Omental fat pad (tissue), 4 donors: Measurements from ENCODE around the gene TNFAIP8L2. TPM values are rescaled to one million over a fixed set of nuclear protein-coding genes. Genes with fewer than 3 reads are reported as not detected.
A peak's percentile ranks its signal among the peaks of the same experiment; 100 is the strongest.

Experiments used
- ATAC-seq: fragments of 150-250 bp; one replicate; pipeline ENCODE4 v1.9.1; 2016; ENCODE audit warnings: mild to moderate bottlenecking, moderate library complexity; ENCODE audit not compliant: low FRiP score
- DNase-seq: peaks from one replicate; pipeline ENCODE4 v3.0.0-alpha.2; 2019; ENCODE audit warnings: low spot score
- CTCF ChIP-seq, 3 donors: fragments of 450-650 bp; IDR thresholded peaks; one replicate each; pipeline ENCODE4 v1.5.1; 2016 to 2017; ENCODE audit warnings: antibody characterized with exemption in 3 of 3, mild to moderate bottlenecking in 3 of 3, moderate library complexity in 2 of 3
- total RNA-seq, 4 donors: library from RNA; depleted of rRNA; stranded (reverse); fragments of >200 nt; gene quantifications; one replicate each; pipeline ENCODE4 v1.1.0, GENCODE V29; 2016

Gene TNFAIP8L2
- total RNA-seq, 4 donors from 2014 or later: 7.6 to 16.4 (median 13.0) TPM

DNA sequence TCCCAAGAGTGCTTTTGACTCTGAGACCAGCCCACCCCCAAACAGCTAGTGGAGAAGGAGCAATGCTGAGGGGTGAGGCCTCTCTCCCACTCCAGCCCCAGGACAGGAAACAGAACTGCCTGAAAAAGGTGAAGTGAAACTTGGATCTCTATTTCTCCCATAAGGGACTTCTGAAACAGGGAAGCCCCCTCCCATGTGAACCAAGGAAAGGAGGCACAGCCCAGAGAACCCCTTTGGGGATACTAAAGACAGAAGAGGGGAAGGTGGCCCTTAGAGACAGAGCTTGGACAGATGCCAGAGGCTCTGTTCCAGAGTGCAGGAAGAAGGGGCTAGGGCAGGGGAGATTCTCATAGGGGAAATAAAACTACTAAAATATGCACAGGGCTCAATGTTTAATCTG, 2.9 kb downstream of the TNFAIP8L2 start:
- TF ChIP-seq CTCF (IDR thresholded peaks at IDR 0.05): no peak
- DNase-seq: no peak
- ATAC-seq: no peak

DNA sequence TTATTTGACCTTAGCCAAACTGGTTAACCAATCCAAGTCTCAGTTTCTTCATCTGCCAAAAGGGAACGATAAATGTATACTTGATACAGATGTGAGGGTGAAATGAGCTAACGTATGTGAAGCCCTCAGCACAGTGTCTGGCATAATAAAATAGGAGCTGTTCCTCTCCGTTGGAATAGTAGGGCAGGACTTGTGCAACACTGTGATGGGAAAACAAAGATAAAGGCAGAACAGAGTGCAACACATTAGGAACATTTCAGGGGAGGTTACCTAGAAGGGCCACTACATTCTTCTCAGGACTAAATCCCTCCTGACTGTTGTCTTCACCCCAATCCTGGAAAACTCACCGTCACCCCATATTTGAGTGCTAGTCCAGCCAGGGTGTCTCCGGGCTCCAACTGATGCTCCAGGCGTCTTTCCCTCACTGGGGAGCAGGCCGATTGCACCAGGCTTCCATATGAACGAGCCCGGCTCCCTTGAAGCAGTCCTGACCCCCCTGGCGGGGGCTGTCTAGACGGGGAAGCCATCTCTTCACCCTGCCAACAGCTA, 8.4 kb downstream of the TNFAIP8L2 start:
- no peak for ATAC-seq
- TF ChIP-seq CTCF (IDR thresholded peaks at IDR 0.05): no peak
- DNase-seq: no peak

DNA sequence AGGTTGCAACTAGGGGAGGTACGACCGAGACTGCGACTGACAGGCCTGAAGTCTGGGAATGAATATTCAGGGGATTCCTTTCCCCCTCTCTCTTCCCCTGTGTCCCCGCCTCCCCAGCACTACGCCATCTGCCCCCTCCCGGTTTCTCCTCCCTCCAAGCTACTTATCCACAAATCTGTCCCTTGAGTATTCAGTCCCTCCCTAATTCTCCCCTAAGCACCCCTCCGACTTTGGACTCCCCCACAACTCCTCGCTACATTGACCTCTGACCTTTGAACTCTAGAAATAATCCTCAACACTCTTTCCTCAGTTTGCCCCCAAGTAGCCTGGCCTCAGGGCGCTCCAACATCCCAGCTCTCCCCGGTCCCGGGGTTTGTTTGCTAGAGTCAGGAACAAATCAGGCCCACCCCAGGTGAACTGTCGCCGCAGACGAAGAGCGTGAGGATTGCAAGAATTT, 8.9 kb downstream of the TNFAIP8L2 start:
- ATAC-seq: peak; percentile 24
- no peak for TF ChIP-seq CTCF (IDR thresholded peaks at IDR 0.05)
- DNase-seq: no peak

DNA sequence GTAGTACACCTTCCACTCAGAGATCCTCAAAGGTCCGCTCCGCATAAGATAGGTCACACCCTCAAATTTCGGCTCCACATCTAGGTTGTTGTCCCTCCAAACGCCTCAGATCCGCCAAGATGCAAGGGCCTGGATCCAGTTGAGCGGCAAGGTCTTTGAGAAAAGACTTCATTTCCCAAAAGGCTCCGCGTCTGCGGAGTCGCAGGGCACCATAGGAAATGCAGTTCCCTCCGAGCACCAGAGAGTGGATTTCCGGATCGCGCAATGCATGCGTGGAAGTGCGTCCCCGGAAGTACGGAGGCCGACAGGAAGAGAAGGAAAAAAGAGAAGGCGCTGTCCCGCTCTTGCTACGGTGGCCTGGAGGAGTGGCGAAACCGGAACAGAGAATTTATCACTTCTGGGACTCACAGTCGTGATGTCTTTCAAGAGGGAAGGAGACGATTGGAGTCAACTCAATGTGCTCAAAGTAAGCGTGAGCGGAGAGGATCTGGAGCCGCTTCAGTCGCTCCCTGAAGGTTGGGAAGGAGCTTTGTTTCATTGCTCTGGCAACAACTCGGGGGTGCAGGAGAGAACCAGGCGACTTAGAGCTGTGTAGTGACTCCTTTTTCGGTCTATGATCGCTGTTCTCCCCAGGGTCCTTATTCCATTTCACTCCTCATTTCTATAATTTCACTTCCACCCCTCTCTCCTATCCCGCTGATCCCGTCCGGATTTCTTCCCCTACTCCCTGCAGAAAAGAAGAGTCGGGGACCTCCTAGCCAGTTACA, 9.5 kb downstream of the TNFAIP8L2 start, which contains the start of the genes LYSMD1 and SCNM1:
Gene LYSMD1 (minus strand): TSS at position 165 of the 767 bp plus-strand sequence. CDS start 644 bp downstream, outside the sequence.
Gene SCNM1 (plus strand): TSS at position 407 of the 767 bp plus-strand sequence. CDS start 9 bp downstream, at position 416.
- DNase-seq (peak; percentile 91), ATAC-seq (peak; percentile 91)
- no peak for TF ChIP-seq CTCF (IDR thresholded peaks at IDR 0.05)

DNA sequence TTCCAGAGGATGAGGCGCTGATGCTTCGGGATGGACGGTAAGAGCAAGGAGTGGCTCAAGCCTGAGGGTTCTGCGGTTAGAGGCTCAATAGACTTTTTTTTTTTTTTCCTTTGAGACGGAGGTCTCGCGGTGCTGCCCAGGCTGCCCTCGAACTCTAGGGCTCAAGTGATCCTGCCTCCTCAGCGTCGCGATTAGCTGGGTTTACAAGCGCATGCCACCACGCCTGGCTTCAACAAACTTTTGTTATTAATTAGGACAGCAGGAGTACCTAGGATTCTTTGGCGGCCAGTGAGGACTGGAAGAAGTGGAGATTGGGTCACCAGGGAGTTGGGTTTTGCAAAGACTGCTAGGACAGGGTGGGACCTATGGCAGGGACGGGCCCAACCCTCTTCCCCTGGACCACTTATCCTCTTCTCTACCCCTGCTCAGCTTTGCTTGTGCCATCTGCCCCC, 10.1 kb downstream of the TNFAIP8L2 start:
- TF ChIP-seq CTCF (IDR thresholded peaks at IDR 0.05): no peak

DNA sequence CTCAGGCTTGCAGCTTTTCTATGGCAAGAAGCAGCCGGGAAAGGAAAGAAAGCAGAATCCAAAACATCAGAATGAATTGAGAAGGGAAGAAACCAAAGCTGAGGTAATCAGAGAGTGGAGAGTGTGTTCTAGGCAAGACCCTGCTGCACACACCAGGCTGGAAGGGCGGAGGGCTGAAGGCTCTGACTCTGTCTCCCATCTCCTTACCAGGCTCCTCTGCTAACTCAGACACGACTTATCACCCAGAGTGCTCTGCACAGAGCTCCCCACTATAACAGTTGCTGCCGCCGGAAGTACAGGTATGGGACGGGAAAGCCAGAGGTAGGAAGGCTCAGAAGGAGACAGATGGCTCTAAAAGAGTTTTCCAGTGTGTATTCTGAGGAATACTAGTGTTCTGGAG, 10.7 kb downstream of the TNFAIP8L2 start:
- ATAC-seq: no peak
- no peak for TF ChIP-seq CTCF (IDR thresholded peaks at IDR 0.05)
- DNase-seq: no peak

More for the DNA sequence above, 10.1 kb downstream of the TNFAIP8L2 start:
- DNase-seq (no peak), ATAC-seq (no peak)
